ENCODE data around the gene AZU1.
"Not testable (repeated sequence)": the region's sequence is repeated elsewhere in the genome, so short reads cannot be mapped to it uniquely, and the experiment has no call there.

DNA sequence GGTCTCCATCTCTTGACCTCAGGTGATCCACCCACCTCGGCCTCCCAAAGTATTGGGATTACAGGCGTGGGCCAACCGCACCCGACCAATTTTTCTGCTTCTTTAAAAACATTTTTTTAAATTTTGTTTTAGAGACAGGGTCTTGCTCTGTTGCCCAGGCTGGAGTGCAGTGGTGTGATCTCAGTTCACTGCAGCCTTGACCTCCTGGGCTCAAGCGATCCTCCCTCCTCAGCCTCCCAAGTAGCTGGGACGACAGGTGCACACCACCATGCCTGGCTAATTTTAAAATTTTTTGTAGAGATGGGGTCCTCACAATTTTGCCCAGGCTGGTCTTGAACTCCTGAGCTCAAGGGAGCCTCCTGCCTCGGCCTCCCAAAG, 15.2 kb downstream of the AZU1 start:
- not testable (repeated sequence) for TF ChIP-seq POLR2A (IDR thresholded peaks at IDR 0.05)
- TF ChIP-seq, protein P1, sequence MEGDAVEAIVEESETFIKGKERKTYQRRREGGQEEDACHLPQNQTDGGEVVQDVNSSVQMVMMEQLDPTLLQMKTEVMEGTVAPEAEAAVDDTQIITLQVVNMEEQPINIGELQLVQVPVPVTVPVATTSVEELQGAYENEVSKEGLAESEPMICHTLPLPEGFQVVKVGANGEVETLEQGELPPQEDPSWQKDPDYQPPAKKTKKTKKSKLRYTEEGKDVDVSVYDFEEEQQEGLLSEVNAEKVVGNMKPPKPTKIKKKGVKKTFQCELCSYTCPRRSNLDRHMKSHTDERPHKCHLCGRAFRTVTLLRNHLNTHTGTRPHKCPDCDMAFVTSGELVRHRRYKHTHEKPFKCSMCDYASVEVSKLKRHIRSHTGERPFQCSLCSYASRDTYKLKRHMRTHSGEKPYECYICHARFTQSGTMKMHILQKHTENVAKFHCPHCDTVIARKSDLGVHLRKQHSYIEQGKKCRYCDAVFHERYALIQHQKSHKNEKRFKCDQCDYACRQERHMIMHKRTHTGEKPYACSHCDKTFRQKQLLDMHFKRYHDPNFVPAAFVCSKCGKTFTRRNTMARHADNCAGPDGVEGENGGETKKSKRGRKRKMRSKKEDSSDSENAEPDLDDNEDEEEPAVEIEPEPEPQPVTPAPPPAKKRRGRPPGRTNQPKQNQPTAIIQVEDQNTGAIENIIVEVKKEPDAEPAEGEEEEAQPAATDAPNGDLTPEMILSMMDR (IDR thresholded peaks at IDR 0.05) = not testable (repeated sequence)
